Measurements from ENCODE around the gene OR2A7.
"Not testable (repeated sequence)": the region's sequence is repeated elsewhere in the genome, so short reads cannot be mapped to it uniquely, and the experiment has no call there.

Gene OR2A7

GRCh38 chr7:144264692-144265091, at the start of gene OR2A7:
Gene OR2A7 (minus strand): TSS chr7:144264792. CDS start chr7:144259628, 5,164 bp downstream.
- not testable (repeated sequence) for DNase-seq (ENCODE audit: low read depth in 2 of 2)

- not testable (repeated sequence) for DNase-seq (ENCODE audit: low read depth in 2 of 2)
These were observed 47.4 kb upstream of the OR2A7 start, which contains the start of gene OR2A1 for GRCh38 chr7:144311872-144312469. Gene OR2A1 (plus strand): TSS chr7:144312419. CDS start chr7:144318125, 5,706 bp downstream.

GRCh38 chr7:144311218-144311617, 46.6 kb upstream of the OR2A7 start:
- not testable (repeated sequence) for DNase-seq (ENCODE audit: low read depth in 2 of 2)

GRCh38 chr7:144309702-144310101, 45.1 kb upstream of the OR2A7 start:
- not testable (repeated sequence) for DNase-seq (ENCODE audit: low read depth in 2 of 2)

- not testable (repeated sequence) for DNase-seq (ENCODE audit: low read depth in 2 of 2)
These were observed 40.6 kb upstream of the OR2A7 start for GRCh38 chr7:144305156-144305555.

- not testable (repeated sequence) for DNase-seq (ENCODE audit: low read depth in 2 of 2)
These were observed 39.0 kb upstream of the OR2A7 start for GRCh38 chr7:144303607-144304006.

- not testable (repeated sequence) for DNase-seq (ENCODE audit: low read depth in 2 of 2)
These were observed 38.1 kb upstream of the OR2A7 start for GRCh38 chr7:144302578-144303303.

- not testable (repeated sequence) for DNase-seq (ENCODE audit: low read depth in 2 of 2)
These were observed 29.4 kb upstream of the OR2A7 start for GRCh38 chr7:144293794-144294499.

- not testable (repeated sequence) for DNase-seq (ENCODE audit: low read depth in 2 of 2)
These were observed 28.0 kb upstream of the OR2A7 start for GRCh38 chr7:144292384-144293161.

GRCh38 chr7:144291607-144292006, 27.0 kb upstream of the OR2A7 start:
- DNase-seq (ENCODE audit: low read depth in 2 of 2): not testable (repeated sequence)

GRCh38 chr7:144287171-144287784, 22.7 kb upstream of the OR2A7 start:
- DNase-seq (ENCODE audit: low read depth in 2 of 2): not testable (repeated sequence)

- DNase-seq (ENCODE audit: low read depth in 2 of 2): not testable (repeated sequence)
These were observed 19.1 kb upstream of the OR2A7 start for GRCh38 chr7:144283716-144284115.

- not testable (repeated sequence) for DNase-seq (ENCODE audit: low read depth in 2 of 2)
These were observed 17.9 kb upstream of the OR2A7 start for GRCh38 chr7:144282490-144282889.

- DNase-seq (ENCODE audit: low read depth in 2 of 2): not testable (repeated sequence)
These were observed 17.4 kb upstream of the OR2A7 start for GRCh38 chr7:144281981-144282380.

- not testable (repeated sequence) for DNase-seq (ENCODE audit: low read depth in 2 of 2)
These were observed 15.4 kb upstream of the OR2A7 start for GRCh38 chr7:144280010-144280409.

- not testable (repeated sequence) for DNase-seq (ENCODE audit: low read depth in 2 of 2)
These were observed 10.7 kb upstream of the OR2A7 start for GRCh38 chr7:144275281-144275680.

- not testable (repeated sequence) for DNase-seq (ENCODE audit: low read depth in 2 of 2)
These were observed 4.6 kb upstream of the OR2A7 start, which contains the start of gene CTAGE8 for GRCh38 chr7:144269188-144269587. Gene CTAGE8 (minus strand): TSS chr7:144269288. CDS start chr7:144269250, 38 bp downstream.

- DNase-seq (ENCODE audit: low read depth in 2 of 2): not testable (repeated sequence)
These were observed 2.5 kb downstream of the OR2A7 start for GRCh38 chr7:144262128-144262527.

- not testable (repeated sequence) for DNase-seq (ENCODE audit: low read depth in 2 of 2)
These were observed 5.5 kb downstream of the OR2A7 start for GRCh38 chr7:144259067-144259466.

- DNase-seq (ENCODE audit: low read depth in 2 of 2): no peak
These were observed 8.5 kb downstream of the OR2A7 start for GRCh38 chr7:144256112-144256511.

- no peak for DNase-seq (ENCODE audit: low read depth in 2 of 2)
These were observed 9.1 kb downstream of the OR2A7 start for GRCh38 chr7:144255471-144255897.
